HG02884 (cell line): ENCODE measurements around the gene TIMM44.

ENCODE experiments used
- ATAC-seq: cut with Tn5 transposase; IDR thresholded peaks from one replicate; pipeline ENCODE4 v1.9.1; 2021; ENCODE audit warnings: mild to moderate bottlenecking, moderate library complexity; ENCODE audit not compliant: unreplicated experiment

Gene TIMM44

DNA sequence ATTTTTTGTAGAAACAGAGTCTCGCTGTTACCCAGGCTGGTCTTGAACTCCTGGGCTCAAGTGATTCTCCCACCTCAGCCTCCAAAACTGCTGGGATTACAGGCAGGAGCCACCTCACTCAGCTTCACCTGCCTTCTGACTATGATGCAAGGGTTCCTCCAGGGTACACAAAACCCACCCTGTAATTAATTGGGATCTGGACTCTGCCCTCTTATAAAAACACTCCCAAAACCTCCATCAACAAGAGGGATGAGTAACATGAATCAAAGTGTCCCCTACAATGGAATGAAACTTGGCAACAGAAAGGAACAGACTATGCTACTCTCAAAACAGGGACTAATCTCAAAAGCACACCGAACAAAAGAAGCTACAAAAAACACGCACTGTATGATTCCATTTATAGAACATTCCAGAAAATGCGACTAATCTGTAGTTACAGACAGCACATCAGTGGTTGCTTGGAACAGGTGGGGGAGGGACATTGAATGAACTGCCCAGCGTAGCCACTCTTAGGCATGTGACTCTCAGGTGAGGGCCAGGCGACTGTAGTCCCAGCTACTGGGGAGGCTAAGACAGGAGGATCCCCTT is 66.1 kb downstream of the TIMM44 start:
- no peak for ATAC-seq
